ENCODE results near the gene PDZRN3. TPM values are rescaled to one million over a fixed set of nuclear protein-coding genes. Genes with fewer than 3 reads are reported as not detected.

Gene PDZRN3
- total RNA-seq, 1 experiment from 2014 or later = 5.9 TPM

- Histone ChIP-seq H3K4me2 (ENCODE audit: insufficient read depth, insufficient read length, low read length) (no peak overlapping the region), H3K27ac (ENCODE audit: insufficient read length, low read depth, low read length) (no peak overlapping the region), H3K23ac (ENCODE audit: insufficient read length, low read depth, low read length) (no peak overlapping the region), H2AK5ac (ENCODE audit: insufficient read length, low read length) (no peak overlapping the region), H3K4me1 (ENCODE audit: insufficient read depth, low read length) (no peaks in the 10 kb centered on the region), H3K9me3 (ENCODE audit: control insufficient read depth, low read depth, low read length) (no peaks in the 10 kb centered on the region), H3K79me1 (ENCODE audit: insufficient read depth, low read depth, low read length, poor library complexity, severe bottlenecking) (no peaks in the 10 kb centered on the region), H3K56ac (ENCODE audit: insufficient read length, low read depth, low read length) (no peak overlapping the region), H3K14ac (ENCODE audit: insufficient read depth, low read length) (no peak overlapping the region), H3K27me3 (ENCODE audit: insufficient read depth, low read length) (no peaks in the 10 kb centered on the region), H4K20me1 (ENCODE audit: control insufficient read depth, insufficient read depth, insufficient read length) (no peaks in the 10 kb centered on the region), H4K5ac (ENCODE audit: insufficient read length, low read depth, low read length) (no peak overlapping the region), H3K23me2 (ENCODE audit: insufficient read length, low read depth, low read length, poor library complexity, severe bottlenecking) (no peaks in the 10 kb centered on the region), H4K8ac (replicated peaks; ENCODE audit: insufficient read length, low read depth, low read length) (no peak overlapping the region), H2BK12ac (ENCODE audit: insufficient read length, low read depth, low read length) (no peak overlapping the region), H3K79me2 (ENCODE audit: insufficient read depth, low read length) (no peaks in the 10 kb centered on the region), H2AFZ (ENCODE audit: low read length) (no peak overlapping the region), H4K91ac (ENCODE audit: insufficient read length, low read depth, low read length) (no peak overlapping the region), H2BK20ac (ENCODE audit: low read depth, low read length, poor library complexity, severe bottlenecking) (no peak overlapping the region), H2BK120ac (ENCODE audit: low read depth, low read length, poor library complexity, severe bottlenecking) (no peak overlapping the region), H3K9ac (ENCODE audit: extremely low read depth, insufficient read length, low read length) (no peak overlapping the region), H3K4ac (ENCODE audit: low read depth, low read length) (no peak overlapping the region), H2BK15ac (ENCODE audit: low read depth, low read length) (no peak overlapping the region), H3T11ph (ENCODE audit: low read length) (no peak overlapping the region), H2BK5ac (ENCODE audit: insufficient read length, low read length) (no peak overlapping the region), H3K18ac (ENCODE audit: insufficient read length, low read depth, low read length) (no peak overlapping the region)
- Mint-ChIP-seq H3K27ac (peak overlapping the region in 2 of 3 experiments; percentile 15 to 49; a peak in 3 of 7 replicates), H3K27me3 (ENCODE audit: low read depth) (no peaks in the 10 kb centered on the region), H3K4me1 (peaks cover 5 to 11% of the 10 kb centered on the region in 2 experiments), H3K36me3 (ENCODE audit: insufficient read depth in 1 of 3, low read depth in 3 of 3) (0 out of 7 replicates have a peak, but pooled peaks cover 0 to 3% (median 0%) of the 10 kb centered on the region in 3 experiments), H3K9me3 (no peaks in the 10 kb centered on the region), H3K4me3 (no peak overlapping the region)
- no peak for TF ChIP-seq CTCF (conservative IDR thresholded peaks at IDR 0.05)
- WGBS (ENCODE audit: extremely low coverage, insufficient read length, low lambda C conversion rate) = no CpG with 5 or more reads among the region's 7 CpGs
- no peak for DNase-seq
These were observed 181.9 kb downstream of the PDZRN3 start for GRCh38 chr3:73442886-73443285.

Data from H9 (cell line).